HepG2 (cell line): ENCODE data around the gene GTPBP6. TPM values are rescaled to one million over a fixed set of nuclear protein-coding genes. Genes with fewer than 3 reads are reported as not detected.

ENCODE experiments used
- AGO1 ChIP-seq: fragments of 200-400 bp; formaldehyde crosslinking; IDR thresholded peaks from 2 replicates; pipeline ENCODE4 v1.6.1; 2017; ENCODE audit warnings: mild to moderate bottlenecking, low read depth, low read length, moderate library complexity; ENCODE audit not compliant: poor library complexity, severe bottlenecking
- CHD2 ChIP-seq: IDR thresholded peaks from 2 replicates; pipeline ENCODE4 v1.6.1; 2011; ENCODE audit warnings: low read depth, low read length, improper control_type of control experiment
- FIP1L1 ChIP-seq: fragments of 200-400 bp; formaldehyde crosslinking; IDR thresholded peaks from 2 replicates; pipeline ENCODE4 v1.6.1; 2018; ENCODE audit warnings: low read depth, mild to moderate bottlenecking, low read length, moderate library complexity, borderline replicate concordance; ENCODE audit not compliant: insufficient read depth
- HNRNPK ChIP-seq: fragments of 200-400 bp; formaldehyde crosslinking; IDR thresholded peaks from 2 replicates; pipeline ENCODE4 v1.6.1; 2018; ENCODE audit warnings: low read length, low read depth, moderate library complexity, mild to moderate bottlenecking; ENCODE audit not compliant: poor library complexity, severe bottlenecking
- HOXA3 ChIP-seq: sonication (generic); formaldehyde crosslinking; IDR thresholded peaks from 2 replicates; pipeline ENCODE4 v1.5.0; 2020; ENCODE audit warnings: missing genetic modification reagents
- KAT8 ChIP-seq: IDR thresholded peaks from 2 replicates; pipeline ENCODE4 v1.6.1; 2016; ENCODE audit warnings: missing genetic modification reagents, missing compliant biosample characterization
- KDM5A ChIP-seq: fragments of 200-600 bp; sonication (generic); IDR thresholded peaks from 2 replicates; pipeline ENCODE4 v1.7.0; 2018; ENCODE audit warnings: antibody characterized with exemption, mild to moderate bottlenecking, low read length, borderline replicate concordance
- POLR2A ChIP-seq, 2 experiments: IDR thresholded peaks; 2 replicates each; pipeline ENCODE4 v1.6.1; 2011; ENCODE audit warnings: low read depth in 2 of 2, low read length in 2 of 2, mild to moderate bottlenecking in 1 of 2, moderate library complexity in 1 of 2; ENCODE audit not compliant: insufficient read depth in 1 of 2
- POLR2G ChIP-seq: fragments of 200-400 bp; formaldehyde crosslinking; IDR thresholded peaks from 2 replicates; pipeline ENCODE4 v1.6.1; 2018; ENCODE audit warnings: mild to moderate bottlenecking, low read depth, low read length, moderate library complexity
- PPARG ChIP-seq: conservative IDR thresholded peaks from 2 replicates; pipeline ENCODE4 v1.6.1; 2016; ENCODE audit warnings: missing biosample characterization, missing genetic modification reagents
- RBFOX2 ChIP-seq: fragments of 200-400 bp; formaldehyde crosslinking; IDR thresholded peaks from 2 replicates; pipeline ENCODE4 v1.6.1; 2017; ENCODE audit warnings: low read depth, mild to moderate bottlenecking, low read length
- SOX13 ChIP-seq, 3 experiments: fragments of 450-650 bp in 1 of 3; sonication (generic) in 1 of 3; formaldehyde crosslinking in 1 of 3; IDR thresholded peaks in 2 of 3; conservative IDR thresholded peaks in 1 of 3; 2 replicates each; pipeline versions ENCODE4 v1.5.0 to v1.6.1; 2016 to 2020; ENCODE audit warnings: antibody characterized with exemption in 1 of 3, mild to moderate bottlenecking in 1 of 3, missing compliant biosample characterization in 1 of 3, missing genetic modification reagents in 1 of 3, moderate library complexity in 1 of 3
- ZBTB3 ChIP-seq: sonication (generic); formaldehyde crosslinking; IDR thresholded peaks from 2 replicates; pipeline ENCODE4 v1.4.0; 2020; ENCODE audit warnings: low read depth, mild to moderate bottlenecking, moderate library complexity, missing genetic modification reagents, borderline replicate concordance
- ZNF264 ChIP-seq: sonication (generic); formaldehyde crosslinking; IDR thresholded peaks from 2 replicates; pipeline ENCODE4 v1.4.0; 2020; ENCODE audit warnings: missing genetic modification reagents
- ZNF382 ChIP-seq: sonication (generic); formaldehyde crosslinking; IDR thresholded peaks from 2 replicates; pipeline ENCODE4 v1.5.0; 2020; ENCODE audit warnings: missing genetic modification reagents, mild to moderate bottlenecking, borderline replicate concordance
- ZNF484 ChIP-seq: sonication (generic); formaldehyde crosslinking; IDR thresholded peaks from 2 replicates; pipeline ENCODE4 v1.5.1; 2020; ENCODE audit warnings: mild to moderate bottlenecking, low read depth, missing genetic modification reagents, borderline replicate concordance
- ZNF510 ChIP-seq: sonication (generic); formaldehyde crosslinking; IDR thresholded peaks from 2 replicates; pipeline ENCODE4 v1.4.0; 2020; ENCODE audit warnings: low read depth, mild to moderate bottlenecking, missing genetic modification reagents
- polyA plus RNA-seq, 8 experiments: library from polyadenylated mRNA; depleted of rRNA in 3 of 8; stranded (reverse) in 7 of 8; unstranded in 1 of 8; fragments of >200 nt; fragmentation: Illumina TruSeq in 4 of 8; extraction: Trizol in 4 of 8; gene quantifications; 2 replicates each; pipeline versions ENCODE4 v1.2.1 to v1.2.3, GENCODE V29; 2011 to 2016; ENCODE audit warnings: low read depth in 4 of 8, missing spikeins in 1 of 8, mixed read lengths in 1 of 8; ENCODE audit not compliant: insufficient read depth in 1 of 8
- total RNA-seq, 5 experiments: library from RNA; depleted of rRNA; stranded (reverse); fragments of >200 nt; fragmentation: Illumina TruSeq; extraction: Trizol; gene quantifications; 2 replicates each; pipeline ENCODE4 v1.2.3, GENCODE V29; 2016; ENCODE audit warnings: low read depth in 1 of 5
- TF ChIP-seq, protein P1 (sequence below): sonication (generic); formaldehyde crosslinking; IDR thresholded peaks from 2 replicates; pipeline ENCODE4 v1.5.0; 2020; ENCODE audit warnings: missing genetic modification reagents, mild to moderate bottlenecking, borderline replicate concordance
- TF ChIP-seq, protein P2 (sequence below): sonication (generic); formaldehyde crosslinking; IDR thresholded peaks from 2 replicates; pipeline ENCODE4 v1.8.1; 2023; ENCODE audit warnings: mild to moderate bottlenecking, missing genetic modification reagents, borderline replicate concordance
- TF ChIP-seq, protein P3 (sequence below): sonication (generic); formaldehyde crosslinking; IDR thresholded peaks from 2 replicates; pipeline ENCODE4 v1.4.0; 2020; ENCODE audit warnings: missing genetic modification reagents
- TF ChIP-seq, protein P4 (sequence below): sonication (generic); formaldehyde crosslinking; IDR thresholded peaks from 2 replicates; pipeline ENCODE4 v1.4.0; 2020; ENCODE audit warnings: mild to moderate bottlenecking, missing genetic modification reagents

GTPBP6 gene
- total and polyA plus RNA-seq, 2 of the 13 experiments (the other 11 are each of a cell fraction or from before 2014, with no cell fraction given) = 20.2 to 39.6 TPM

DNA sequence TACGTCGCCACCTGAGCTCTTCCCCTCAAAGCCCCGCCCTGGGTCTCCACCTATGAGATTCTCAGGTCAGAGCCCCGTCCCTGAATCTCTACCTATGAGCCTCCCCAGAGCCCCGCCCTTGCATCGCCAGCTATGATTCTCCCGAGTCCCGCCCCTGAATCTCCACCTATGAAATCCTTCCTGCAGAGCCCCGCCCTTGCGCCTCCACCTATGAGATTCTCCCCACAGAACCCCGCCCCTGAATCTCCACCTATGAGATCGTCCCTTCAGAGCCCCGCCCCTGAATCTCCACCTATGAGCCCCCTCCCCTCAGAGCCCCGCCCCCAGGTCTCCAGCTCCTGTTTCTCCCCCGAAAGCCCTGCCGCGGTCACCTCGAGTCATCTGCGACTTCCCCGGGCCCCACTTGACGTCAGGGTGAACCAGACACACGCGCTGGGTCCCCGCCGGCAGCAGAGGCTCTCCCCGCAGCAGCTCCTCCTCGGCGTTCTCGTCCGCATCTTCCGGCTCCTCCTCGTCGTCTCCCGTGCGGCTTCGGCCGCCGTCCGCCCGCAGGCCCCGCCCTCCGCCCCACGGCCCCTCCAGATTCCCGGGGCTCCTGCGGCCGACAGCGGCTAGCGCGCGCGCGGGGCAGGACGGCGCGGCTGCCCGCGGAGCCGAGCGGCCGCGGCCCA, 393 bp downstream of the GTPBP6 start (continued):
- TF ChIP-seq ZNF484 (no peak), POLR2G (peak; percentile 90), ZNF264 (CRISPR knock-in tag) (0 out of 2 replicates have a peak, but pooled peaks have one; percentile 8), HNRNPK (peak; percentile 13), ZNF382 (no peak), KDM5A (0 out of 2 replicates have a peak, but pooled peaks have one; percentile 4), HOXA3 (no peak), ZNF510 (CRISPR knock-in tag) (no peak), KAT8 (CRISPR knock-in tag) (0 out of 2 replicates have a peak, but pooled peaks have one; percentile 8), CHD2 (peak; percentile 27; the same call in 1 of the 2 replicates), POLR2A (IDR thresholded peaks at IDR 0.05; ENCODE audit: insufficient read depth in 1 of 2, low read depth in 2 of 2, low read length in 2 of 2) (peak in 1 of 2 experiments; percentile 68; a peak in 2 of 4 replicates), FIP1L1 (peak; percentile 41; the same call in 1 of the 2 replicates), ZBTB3 (CRISPR knock-in tag) (0 out of 2 replicates have a peak, but pooled peaks have one; percentile 8), RBFOX2 (peak; percentile 63; the same call in 1 of the 2 replicates), SOX13 (IDR thresholded peaks at IDR 0.05) (no peak), SOX13 (CRISPR knock-in tag; conservative IDR thresholded peaks at IDR 0.05 in 1 of 2, IDR thresholded peaks at IDR 0.05 in 1 of 2) (0 out of 4 replicates have a peak, but pooled peaks of 1 of the 2 experiments have one; percentile 37), AGO1 (peak; percentile 100), PPARG (CRISPR knock-in tag) (no peak)
- TF ChIP-seq, protein P1, sequence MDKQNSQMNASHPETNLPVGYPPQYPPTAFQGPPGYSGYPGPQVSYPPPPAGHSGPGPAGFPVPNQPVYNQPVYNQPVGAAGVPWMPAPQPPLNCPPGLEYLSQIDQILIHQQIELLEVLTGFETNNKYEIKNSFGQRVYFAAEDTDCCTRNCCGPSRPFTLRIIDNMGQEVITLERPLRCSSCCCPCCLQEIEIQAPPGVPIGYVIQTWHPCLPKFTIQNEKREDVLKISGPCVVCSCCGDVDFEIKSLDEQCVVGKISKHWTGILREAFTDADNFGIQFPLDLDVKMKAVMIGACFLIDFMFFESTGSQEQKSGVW (CRISPR knock-in tag) = no peak
- TF ChIP-seq, protein P2, sequence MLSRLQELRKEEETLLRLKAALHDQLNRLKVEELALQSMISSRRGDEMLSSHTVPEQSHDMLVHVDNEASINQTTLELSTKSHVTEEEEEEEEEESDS (CRISPR knock-in tag) = 0 out of 2 replicates have a peak, but pooled peaks have one; percentile 85
- TF ChIP-seq, protein P3, sequence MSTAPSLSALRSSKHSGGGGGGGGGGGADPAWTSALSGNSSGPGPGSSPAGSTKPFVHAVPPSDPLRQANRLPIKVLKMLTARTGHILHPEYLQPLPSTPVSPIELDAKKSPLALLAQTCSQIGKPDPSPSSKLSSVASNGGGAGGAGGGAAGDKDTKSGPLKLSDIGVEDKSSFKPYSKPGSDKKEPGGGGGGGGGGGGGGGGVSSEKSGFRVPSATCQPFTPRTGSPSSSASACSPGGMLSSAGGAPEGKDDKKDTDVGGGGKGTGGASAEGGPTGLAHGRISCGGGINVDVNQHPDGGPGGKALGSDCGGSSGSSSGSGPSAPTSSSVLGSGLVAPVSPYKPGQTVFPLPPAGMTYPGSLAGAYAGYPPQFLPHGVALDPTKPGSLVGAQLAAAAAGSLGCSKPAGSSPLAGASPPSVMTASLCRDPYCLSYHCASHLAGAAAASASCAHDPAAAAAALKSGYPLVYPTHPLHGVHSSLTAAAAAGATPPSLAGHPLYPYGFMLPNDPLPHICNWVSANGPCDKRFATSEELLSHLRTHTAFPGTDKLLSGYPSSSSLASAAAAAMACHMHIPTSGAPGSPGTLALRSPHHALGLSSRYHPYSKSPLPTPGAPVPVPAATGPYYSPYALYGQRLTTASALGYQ = peak; percentile 10; the same call in 1 of the 2 replicates
- TF ChIP-seq, protein P4, sequence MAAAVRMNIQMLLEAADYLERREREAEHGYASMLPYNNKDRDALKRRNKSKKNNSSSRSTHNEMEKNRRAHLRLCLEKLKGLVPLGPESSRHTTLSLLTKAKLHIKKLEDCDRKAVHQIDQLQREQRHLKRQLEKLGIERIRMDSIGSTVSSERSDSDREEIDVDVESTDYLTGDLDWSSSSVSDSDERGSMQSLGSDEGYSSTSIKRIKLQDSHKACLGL (CRISPR knock-in tag) = peak; percentile 39; the same call in 1 of the 2 replicates
